CD1c-positive myeloid dendritic cell (primary cell): ENCODE data around the gene ZNF205.

Experiments
- DNase-seq: peaks from one replicate; pipeline ENCODE4 v3.0.0-alpha.2; 2016; ENCODE audit errors: extremely low spot score

Gene ZNF205

DNA sequence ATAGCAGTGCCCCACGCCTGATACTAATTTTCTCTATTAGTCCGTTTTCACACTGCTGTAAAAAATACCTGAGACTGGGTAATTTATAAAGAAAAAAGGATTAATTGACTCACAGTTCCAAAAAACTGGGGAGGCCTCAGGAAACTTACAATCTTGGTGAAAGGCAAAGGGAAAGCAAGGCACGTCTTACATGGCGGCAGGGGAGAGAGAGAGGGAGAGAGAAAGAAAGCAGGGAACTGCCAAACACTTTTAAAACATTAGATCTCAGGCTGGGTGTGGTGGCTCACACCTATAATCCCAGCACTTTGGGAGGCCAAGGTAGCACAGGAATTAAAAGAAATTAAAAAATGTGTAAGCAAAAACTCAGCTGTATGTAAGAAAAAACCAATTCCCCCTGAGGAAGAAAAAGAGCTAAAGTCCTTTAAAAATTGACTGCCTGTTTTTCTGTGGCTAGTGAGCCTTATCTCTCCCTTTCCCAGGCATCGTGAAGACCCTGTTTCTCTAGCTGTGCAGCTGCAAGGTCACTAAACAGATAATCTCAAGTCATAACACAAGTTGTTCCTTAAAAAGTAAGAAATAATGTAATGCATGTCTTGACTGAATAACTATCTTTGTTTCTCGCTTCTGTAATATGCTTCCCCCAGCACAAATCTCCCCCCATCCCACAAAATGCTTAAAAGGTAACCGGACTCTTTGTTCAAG lies 27.3 kb upstream of the ZNF205 start:
- DNase-seq: no peak

DNA sequence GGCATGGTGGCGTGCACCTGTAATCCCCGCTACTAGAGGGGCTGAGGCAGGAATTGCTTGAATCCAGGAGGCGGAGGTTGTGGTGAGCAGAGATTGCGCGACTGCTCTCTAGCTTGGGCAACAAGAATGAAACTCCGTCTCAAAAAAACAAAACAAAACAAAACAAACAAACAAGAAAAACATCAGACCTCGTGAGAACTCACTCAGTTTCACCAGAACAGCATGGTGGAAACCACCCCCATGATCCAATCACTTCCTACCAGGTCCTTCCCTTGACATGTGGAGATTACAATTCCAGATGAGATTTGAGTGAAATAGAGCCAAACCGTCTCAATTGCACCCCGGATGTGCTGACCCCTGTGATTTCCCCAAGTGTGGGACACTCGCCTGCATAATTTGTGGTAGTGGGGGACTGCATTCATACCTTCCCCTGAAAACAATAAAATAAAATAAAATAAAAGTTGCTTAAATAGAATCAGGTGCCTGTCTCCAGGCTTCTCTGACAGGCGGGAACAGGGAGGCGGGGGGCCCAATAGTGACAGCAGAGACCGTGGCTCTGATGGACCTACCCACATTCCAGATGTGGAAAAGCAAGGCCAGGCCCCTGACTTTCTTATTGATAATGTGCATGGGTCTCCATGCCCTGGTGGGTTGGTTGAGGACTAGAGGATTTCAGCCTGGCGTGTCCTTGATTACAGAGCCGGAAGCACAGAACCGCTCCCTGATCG lies 26.4 kb upstream of the ZNF205 start:
- DNase-seq: peak; percentile 25

GRCh38 chr16:3086596-3087242 lies 25.7 kb upstream of the ZNF205 start:
- DNase-seq: peak; percentile 59

GRCh38 chr16:3087243-3088235 lies 24.8 kb upstream of the ZNF205 start:
- DNase-seq: peak; percentile 38

DNA sequence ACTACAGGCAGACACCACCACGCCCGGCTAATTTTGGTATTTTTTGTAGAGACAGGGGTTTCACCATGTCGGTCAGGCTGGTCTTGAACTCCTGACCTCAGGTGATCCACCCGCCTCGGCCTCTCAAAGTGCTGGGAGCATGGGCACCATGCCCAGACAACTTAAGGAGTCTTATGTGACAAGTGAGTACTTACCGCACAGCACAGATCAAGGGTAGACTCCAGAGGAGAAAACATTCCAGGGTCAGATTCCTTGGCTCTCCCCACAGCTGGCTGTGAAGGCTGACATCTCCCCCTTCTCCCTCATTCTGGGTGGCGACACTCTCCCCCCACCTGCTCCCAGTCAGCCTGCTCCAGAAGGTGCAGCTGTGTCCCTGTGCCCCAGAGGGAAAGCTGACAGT lies 23.9 kb upstream of the ZNF205 start:
- DNase-seq: no peak

DNA sequence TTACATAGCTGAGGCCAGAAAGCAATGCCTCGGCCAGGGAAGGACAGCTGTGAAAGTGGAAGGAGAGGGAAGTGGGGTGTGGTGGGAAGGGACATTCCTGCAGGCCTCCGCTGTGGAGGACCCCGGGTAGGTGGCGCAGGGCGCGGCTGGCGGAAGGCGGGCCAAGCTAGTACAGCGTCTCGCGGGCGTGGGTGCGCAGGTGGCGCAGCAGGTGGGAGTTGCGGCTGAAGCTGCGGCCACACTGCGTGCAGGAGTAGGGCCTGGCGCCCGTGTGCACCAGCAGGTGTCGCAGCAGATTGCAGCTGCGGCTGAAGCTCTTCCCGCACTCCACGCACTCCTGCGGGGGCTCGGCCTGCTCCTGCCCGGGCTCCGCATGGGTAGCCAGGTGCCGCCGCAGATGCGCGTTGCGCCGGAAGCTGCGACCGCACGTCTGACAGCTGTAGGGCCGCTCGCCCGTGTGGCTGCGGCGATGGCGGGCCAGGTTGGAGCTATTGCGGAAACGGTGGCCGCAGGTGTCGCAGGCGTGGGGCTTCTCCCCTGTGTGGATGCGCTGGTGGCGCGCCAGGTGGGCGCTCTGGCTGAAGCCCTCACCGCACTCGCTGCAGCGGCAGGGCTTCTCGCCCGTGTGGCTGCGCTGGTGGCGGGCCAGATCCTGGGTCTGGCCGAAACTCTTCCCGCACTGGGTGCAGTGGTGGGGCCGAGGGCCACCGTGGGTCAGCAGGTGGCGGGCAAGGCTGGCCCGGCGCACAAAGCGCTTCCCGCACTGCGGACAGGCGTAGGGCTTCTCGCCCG lies 23.3 kb upstream of the ZNF205 start:
- no peak for DNase-seq

DNA sequence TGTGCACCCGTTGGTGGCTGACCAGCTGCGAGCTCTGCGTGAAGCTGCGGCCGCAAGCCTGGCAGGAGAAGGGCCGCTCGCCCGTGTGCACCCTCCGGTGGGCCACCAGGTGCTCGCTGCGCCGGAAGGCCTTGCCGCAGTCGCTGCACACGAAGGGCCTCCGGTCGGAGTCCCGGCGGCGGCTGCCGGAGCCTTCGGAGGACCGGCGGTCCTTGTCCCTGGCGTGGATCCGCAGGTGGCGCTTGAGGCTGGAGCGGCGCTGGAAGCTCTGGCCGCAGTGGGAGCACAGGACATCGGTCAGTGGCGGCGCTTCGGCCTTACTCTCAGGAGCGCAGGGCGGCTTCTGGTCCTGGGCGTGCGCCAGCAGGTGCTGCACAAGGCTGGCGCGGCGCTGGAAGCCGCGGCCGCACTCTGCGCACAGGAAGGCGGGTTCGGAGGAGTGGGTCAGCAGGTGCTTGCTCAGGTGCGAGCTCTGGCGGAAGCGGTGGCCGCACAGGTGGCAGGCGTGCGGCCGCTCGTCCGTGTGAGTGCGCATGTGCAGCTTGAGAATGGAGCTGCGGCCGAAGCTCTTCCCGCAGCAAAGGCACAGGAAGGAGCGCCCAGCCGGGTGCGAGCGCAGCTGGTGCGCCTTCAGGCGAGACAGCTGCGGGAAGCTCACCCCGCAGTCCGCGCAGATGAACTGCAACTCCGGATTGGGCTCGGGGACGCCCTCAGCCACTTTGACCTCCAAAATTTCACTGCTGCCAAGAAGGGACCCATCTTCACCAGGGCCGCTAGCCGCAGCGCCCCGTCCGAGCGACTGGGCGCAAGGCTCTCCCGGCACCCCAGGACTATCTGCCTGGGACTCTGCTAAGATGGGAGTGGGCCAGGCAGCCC lies 22.4 kb upstream of the ZNF205 start:
- DNase-seq: no peak

- no peak for DNase-seq
Observed at GRCh38 chr16:3091551-3091950, 20.8 kb upstream of the ZNF205 start.

DNA sequence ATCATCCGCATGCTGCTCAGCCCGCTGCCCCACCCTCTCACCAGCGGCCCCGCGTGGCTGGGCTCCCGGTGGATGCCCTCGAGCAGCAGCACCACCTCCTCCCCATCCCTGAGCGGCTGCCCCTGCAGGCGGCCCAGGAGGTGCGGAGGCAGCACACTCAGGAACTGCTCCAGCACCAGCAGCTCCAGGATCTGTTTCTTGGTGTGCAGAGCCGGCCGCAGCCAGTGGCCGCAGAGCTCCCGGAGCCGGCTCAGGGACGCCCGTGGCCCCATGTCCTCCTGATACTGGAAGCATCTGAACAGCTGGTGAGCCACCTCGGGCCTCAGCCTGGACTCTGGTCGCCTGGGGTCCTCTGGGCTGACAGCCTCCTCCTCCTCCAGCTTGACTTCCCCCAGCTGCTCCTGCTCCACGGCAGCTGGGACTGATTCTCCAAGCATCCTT lies 19.9 kb upstream of the ZNF205 start:
- DNase-seq: no peak

- DNase-seq: peak; percentile 82
Observed at GRCh38 chr16:3094289-3095027, 17.9 kb upstream of the ZNF205 start.

GRCh38 chr16:3095869-3096268 lies 16.5 kb upstream of the ZNF205 start:
- DNase-seq: peak; percentile 91

DNA sequence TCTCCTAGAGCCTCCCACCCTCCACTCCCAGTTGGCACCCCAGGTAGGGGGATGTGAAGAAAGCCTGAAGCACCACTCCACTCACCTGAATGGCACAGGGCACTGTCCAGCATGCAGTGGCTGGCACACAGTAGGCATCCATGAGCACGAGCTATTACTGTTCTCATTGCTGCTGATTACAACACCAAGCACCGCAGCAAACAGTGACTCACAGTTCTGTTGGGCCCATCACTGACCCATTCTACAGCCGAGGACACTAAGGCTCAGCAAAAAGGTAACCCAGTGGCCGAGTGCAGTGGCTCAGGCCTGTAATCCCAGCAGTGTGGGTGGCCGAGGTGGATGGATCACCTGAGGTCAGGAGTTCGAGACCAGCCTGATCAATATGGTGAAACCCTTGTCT lies 16.0 kb upstream of the ZNF205 start:
- DNase-seq: peak; percentile 23

- no peak for DNase-seq
Observed at GRCh38 chr16:3097266-3097665, 15.1 kb upstream of the ZNF205 start.

DNA sequence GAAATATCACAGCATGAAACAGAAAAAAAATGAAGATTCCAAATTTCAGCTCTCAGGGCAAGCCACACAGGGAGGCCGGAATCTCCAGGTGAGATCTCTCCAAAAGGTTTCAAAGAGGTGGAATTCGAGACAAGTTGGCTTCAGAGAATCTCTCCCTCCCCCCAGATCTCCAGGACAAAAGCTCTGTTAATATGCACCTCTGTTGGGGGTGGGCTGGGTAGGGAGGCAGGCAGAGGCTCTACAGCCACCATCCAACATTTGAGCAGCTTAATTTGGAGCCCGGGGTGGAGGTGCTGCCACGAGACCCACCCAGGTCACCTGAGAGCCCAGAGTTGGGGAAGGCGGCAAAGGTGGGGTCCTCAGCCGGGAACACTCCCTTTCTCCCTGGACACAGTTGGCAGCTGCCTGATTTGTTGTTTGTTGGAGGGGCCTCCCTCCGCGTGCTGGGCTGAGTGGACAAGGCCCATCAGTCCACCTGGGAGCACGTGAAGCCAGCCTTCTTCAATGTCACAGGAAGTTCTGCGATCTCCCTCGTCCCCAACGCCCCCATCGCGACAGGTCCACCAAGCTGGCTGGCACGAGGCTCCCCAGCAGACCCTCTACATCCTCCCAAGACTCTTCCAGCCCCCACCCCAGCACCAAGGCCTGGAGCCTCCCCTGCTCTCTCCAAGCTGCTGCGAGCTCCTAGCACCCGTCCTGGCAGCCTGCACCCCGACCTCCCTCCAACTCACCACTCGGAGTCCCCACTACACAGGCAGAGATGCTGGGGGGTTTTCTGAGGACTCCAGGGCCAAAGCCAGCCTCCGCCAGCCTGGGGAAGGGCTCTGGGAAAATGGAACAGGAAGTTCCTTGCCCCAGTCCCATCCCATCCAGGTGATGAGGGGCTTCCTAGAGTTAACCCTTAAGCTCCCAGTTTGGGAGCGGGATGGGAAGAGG lies 13.7 kb upstream of the ZNF205 start, which contains the start of gene ZSCAN10:
TSS of gene ZSCAN10 (minus strand) at position 836 of the 936 bp plus-strand sequence. CDS start 6,357 bp downstream, outside the sequence.
- no peak for DNase-seq

DNA sequence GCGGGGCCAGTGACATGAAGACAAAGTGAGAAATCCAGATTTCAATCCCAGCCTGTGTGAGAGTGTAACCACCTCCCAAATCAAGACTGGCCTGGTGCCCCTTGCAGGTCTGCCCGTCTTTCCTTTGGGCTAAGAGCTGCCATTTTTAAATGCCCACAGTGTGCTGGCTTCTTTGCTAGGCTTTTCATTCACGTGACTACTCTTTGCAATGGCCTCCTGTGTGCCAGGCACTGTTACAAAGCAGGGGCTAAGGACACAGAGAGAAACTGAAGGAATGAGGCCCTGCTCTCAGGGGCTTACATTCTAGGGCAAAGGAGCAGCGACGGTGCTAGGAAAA lies 13.0 kb upstream of the ZNF205 start:
- DNase-seq: no peak

GRCh38 chr16:3099732-3100499 lies 12.5 kb upstream of the ZNF205 start:
- peak; percentile 96 for DNase-seq
